Astrocyte (in vitro differentiated cells and primary cell): ENCODE data around the gene TUBA3E. TPM values are rescaled to one million over a fixed set of nuclear protein-coding genes. Genes with fewer than 3 reads are reported as not detected.
A peak's percentile ranks its signal among the peaks of the same experiment; 100 is the strongest.
"Not testable (repeated sequence)": the region's sequence is repeated elsewhere in the genome, so short reads cannot be mapped to it uniquely, and the experiment has no call there.

Experiments
- DNase-seq: peaks from one replicate; pipeline ENCODE4 v3.0.0-alpha.2; 2010; ENCODE audit warnings: low read depth
- FAIRE-seq: peaks from 2 replicates; lab custom pipeline; 2011; peaks lifted over from hg19 to GRCh38; lab: Jason Lieb, UNC
- H2AFZ ChIP-seq: 2 replicates; pipeline ENCODE4 v1.6.0; 2012; ENCODE audit warnings: low read depth, low read length, inconsistent platforms
- H3K27ac ChIP-seq: 2 replicates; pipeline ENCODE4 v1.5.1; 2011; ENCODE audit warnings: low read depth, low read length, inconsistent platforms
- H3K27me3 ChIP-seq: 2 replicates; pipeline ENCODE4 v1.6.0; 2011; ENCODE audit warnings: low read length, inconsistent platforms; ENCODE audit not compliant: insufficient read depth
- H3K36me3 ChIP-seq: 2 replicates; pipeline ENCODE4 v1.5.1; 2011; ENCODE audit warnings: low read length, inconsistent platforms; ENCODE audit not compliant: insufficient read depth
- H3K4me1 ChIP-seq: 2 replicates; pipeline ENCODE4 v1.5.1; 2011; ENCODE audit warnings: low read length, inconsistent platforms; ENCODE audit not compliant: insufficient read depth
- H3K4me2 ChIP-seq: 2 replicates; pipeline ENCODE4 v1.6.0; 2012; ENCODE audit warnings: low read length, inconsistent platforms
- H3K4me3 ChIP-seq: 2 replicates; pipeline ENCODE4 v1.5.1; 2011; ENCODE audit warnings: low read depth, mild to moderate bottlenecking, low read length, inconsistent platforms; ENCODE audit not compliant: insufficient read depth
- H3K79me2 ChIP-seq: 2 replicates; pipeline ENCODE4 v1.6.0; 2012; ENCODE audit warnings: mild to moderate bottlenecking, low read length, inconsistent platforms; ENCODE audit not compliant: insufficient read depth
- H3K9ac ChIP-seq: 2 replicates; pipeline ENCODE4 v1.6.0; 2012; ENCODE audit warnings: mild to moderate bottlenecking, low read length, inconsistent platforms
- H3K9me3 ChIP-seq: 2 replicates; pipeline ENCODE4 v1.5.1; 2012; ENCODE audit warnings: low read depth, mild to moderate bottlenecking, low read length, inconsistent platforms; ENCODE audit not compliant: insufficient read depth
- H4K20me1 ChIP-seq: 2 replicates; pipeline ENCODE4 v1.6.0; 2012; ENCODE audit warnings: low read length, inconsistent platforms; ENCODE audit not compliant: insufficient read depth
- H3K27ac Mint-ChIP-seq: one replicate; pipeline ENCODE4 v1.8.0; 2021; ENCODE audit warnings: mild to moderate bottlenecking, mixed read lengths; ENCODE audit not compliant: unreplicated experiment
- H3K27me3 Mint-ChIP-seq: one replicate; pipeline ENCODE4 v1.8.0; 2021; ENCODE audit warnings: low read depth, mixed read lengths; ENCODE audit not compliant: unreplicated experiment
- H3K36me3 Mint-ChIP-seq: one replicate; pipeline ENCODE4 v1.8.0; 2021; ENCODE audit warnings: low read depth, mixed read lengths; ENCODE audit not compliant: unreplicated experiment
- H3K4me1 Mint-ChIP-seq: one replicate; pipeline ENCODE4 v1.8.0; 2021; ENCODE audit warnings: low read depth, mixed read lengths; ENCODE audit not compliant: unreplicated experiment
- H3K4me3 Mint-ChIP-seq: one replicate; pipeline ENCODE4 v1.8.0; 2021; ENCODE audit warnings: mild to moderate bottlenecking, moderate library complexity, mixed read lengths; ENCODE audit not compliant: unreplicated experiment
- H3K9me3 Mint-ChIP-seq: one replicate; pipeline ENCODE4 v1.8.0; 2021; ENCODE audit warnings: mild to moderate bottlenecking, mixed read lengths; ENCODE audit not compliant: unreplicated experiment
- CTCF ChIP-seq: IDR thresholded peaks from 2 replicates; pipeline ENCODE4 v1.5.1; 2011; ENCODE audit warnings: low read depth, mild to moderate bottlenecking, inconsistent platforms, low read length, moderate library complexity; ENCODE audit not compliant: insufficient read depth
- EZH2 ChIP-seq: IDR thresholded peaks from 2 replicates; pipeline ENCODE4 v1.6.1; 2012; ENCODE audit warnings: mild to moderate bottlenecking, low read length, inconsistent platforms; ENCODE audit not compliant: insufficient read depth
- total RNA-seq: library from RNA; stranded (reverse); gene quantifications from 2 replicates; pipeline ENCODE4 v1.2.1, GENCODE V29; 2021

TUBA3E gene
- total RNA-seq, 1 donor from 2014 or later = not detected

- H3K4me3 ChIP-seq = no peak overlapping the region
These were observed 8.0 kb downstream of the TUBA3E start for GRCh38 chr2:130190237-130190636.

GRCh38 chr2:130188958-130189357 lies 9.3 kb downstream of the TUBA3E start:
- H3K27me3 Mint-ChIP-seq, H3K36me3 Mint-ChIP-seq, H3K27me3 ChIP-seq, DNase-seq, H3K36me3 ChIP-seq, H3K9me3 Mint-ChIP-seq, H3K27ac ChIP-seq, H2AFZ ChIP-seq, H3K4me3 ChIP-seq, H3K4me1 ChIP-seq, H3K4me3 Mint-ChIP-seq, H3K9ac ChIP-seq, H3K4me2 ChIP-seq, H3K27ac Mint-ChIP-seq, FAIRE-seq, H3K9me3 ChIP-seq: not testable (repeated sequence)
- Histone ChIP-seq H4K20me1 (peaks cover 14% of the 10 kb centered on the region), H3K79me2 (peaks cover 21% of the 10 kb centered on the region)
- H3K4me1 Mint-ChIP-seq = peaks cover 18% of the 10 kb centered on the region

More at GRCh38 chr2:130190237-130190636, 8.0 kb downstream of the TUBA3E start:
- Histone ChIP-seq H3K9ac (no peak overlapping the region), H3K4me1 (no peaks in the 10 kb centered on the region), H3K79me2 (peaks cover 12% of the 10 kb centered on the region), H3K9me3 (no peaks in the 10 kb centered on the region), H3K27ac (no peak overlapping the region), H4K20me1 (peaks cover 7% of the 10 kb centered on the region), H3K4me2 (no peak overlapping the region), H3K27me3 (no peaks in the 10 kb centered on the region), H3K36me3 (no peaks in the 10 kb centered on the region), H2AFZ (no peak overlapping the region)
- Mint-ChIP-seq H3K27ac (no peak overlapping the region), H3K4me1 (peaks cover 19% of the 10 kb centered on the region), H3K9me3 (no peaks in the 10 kb centered on the region), H3K36me3 (peaks cover 8% of the 10 kb centered on the region), H3K27me3 (no peaks in the 10 kb centered on the region), H3K4me3 (no peak overlapping the region)
- TF ChIP-seq EZH2 (no peak), CTCF (no peak)
- FAIRE-seq (no peak), DNase-seq (no peak)

- H3K9me3 ChIP-seq, H3K36me3 ChIP-seq, H3K27me3 Mint-ChIP-seq, H3K4me2 ChIP-seq, FAIRE-seq, H3K27ac ChIP-seq, H3K9ac ChIP-seq, H3K4me3 ChIP-seq, H3K27me3 ChIP-seq, H3K4me3 Mint-ChIP-seq, H2AFZ ChIP-seq, H3K9me3 Mint-ChIP-seq, DNase-seq: not testable (repeated sequence)
- Histone ChIP-seq H4K20me1 (peaks cover 16% of the 10 kb centered on the region), H3K4me1 (peaks cover 11% of the 10 kb centered on the region), H3K79me2 (peaks cover 30% of the 10 kb centered on the region)
- Mint-ChIP-seq H3K4me1 (peaks cover 21% of the 10 kb centered on the region), H3K27ac (peak overlapping the region; percentile 62), H3K36me3 (peaks cover 11% of the 10 kb centered on the region)
These were observed 10.1 kb downstream of the TUBA3E start for GRCh38 chr2:130187859-130188792.
